ENCODE results near the gene UST.
"Not testable (repeated sequence)": the region's sequence is repeated elsewhere in the genome, so short reads cannot be mapped to it uniquely, and the experiment has no call there.

UST gene

DNA sequence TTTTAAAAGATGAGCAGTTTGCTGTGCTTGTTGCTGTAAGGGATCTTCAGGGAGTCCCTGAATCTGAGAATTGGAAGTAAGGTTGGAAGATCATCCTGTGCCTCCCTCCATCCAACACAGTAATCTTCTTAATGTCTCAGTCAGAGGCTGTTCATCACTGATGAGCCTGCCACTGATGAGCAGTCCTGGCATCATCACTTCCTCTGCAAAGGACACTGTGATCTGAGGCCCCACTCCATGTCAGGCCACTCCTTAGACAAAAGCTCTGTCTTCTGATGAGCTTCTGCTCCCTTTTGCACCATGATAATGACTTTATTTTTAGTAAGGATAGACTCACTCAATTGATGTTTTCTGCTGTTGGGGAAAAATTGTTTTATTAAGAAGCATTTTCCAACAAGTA is 121.0 kb downstream of the UST start:
- Mint-ChIP-seq H3K4me1 (peaks cover 84% of the 10 kb centered on the region), H3K9me3 (peaks cover 2% of the 10 kb centered on the region), H3K27me3 (no peaks in the 10 kb centered on the region), H3K4me3 (peak overlapping the region; percentile 27), H3K36me3 (peaks cover 10% of the 10 kb centered on the region), H3K27ac (peak overlapping the region; percentile 86)
- ATAC-seq, result peak; percentile 40

DNA sequence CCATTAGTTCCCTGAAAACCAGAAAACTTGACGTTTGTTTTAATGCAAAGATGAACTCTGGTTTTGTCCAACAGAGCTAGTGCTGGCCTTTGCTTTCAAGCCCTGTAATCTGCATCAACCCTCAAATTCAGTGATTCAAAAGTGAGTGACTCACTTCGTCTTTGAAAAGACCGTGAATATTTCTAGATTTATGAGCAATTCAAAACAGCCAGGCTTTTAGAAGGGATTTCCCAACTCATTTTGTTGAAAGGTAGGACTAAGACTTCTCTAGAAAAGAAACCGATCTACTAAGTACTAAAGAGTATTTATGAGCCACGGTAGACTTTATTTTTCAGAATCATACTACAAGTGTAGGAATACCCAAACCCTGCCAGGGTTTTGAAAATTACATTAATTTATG is 121.5 kb downstream of the UST start:
- ATAC-seq, result peak; percentile 31
- H3K4me1 Mint-ChIP-seq, result peaks cover 80% of the 10 kb centered on the region

DNA sequence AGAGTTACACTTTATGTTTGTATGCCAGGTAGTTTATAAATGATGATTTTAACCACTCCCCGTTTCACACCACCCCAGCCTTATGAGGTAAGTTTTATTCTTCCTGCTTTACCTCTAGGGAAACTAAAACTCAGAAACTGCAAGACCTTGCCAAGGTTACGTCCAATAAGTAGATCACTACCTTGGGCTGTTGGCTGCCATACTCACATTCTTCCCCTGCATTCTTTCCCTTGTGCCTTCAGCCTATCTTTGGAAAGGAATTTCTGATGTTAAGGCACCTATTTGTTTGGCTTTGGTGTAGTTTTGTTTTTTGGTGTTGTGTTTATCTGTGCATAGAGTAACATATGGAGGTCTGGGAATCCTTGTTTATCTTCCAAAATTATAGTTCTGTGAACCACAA is 122.1 kb downstream of the UST start:
- no peaks in the 10 kb centered on the region for H3K27me3 Mint-ChIP-seq
- peaks cover 5% of the 10 kb centered on the region for H3K36me3 Mint-ChIP-seq
- no peak for ATAC-seq
- peaks cover 74% of the 10 kb centered on the region for H3K4me1 Mint-ChIP-seq
- no peak overlapping the region for H3K4me3 Mint-ChIP-seq
- H3K9me3 Mint-ChIP-seq, result no peaks in the 10 kb centered on the region
- H3K27ac Mint-ChIP-seq, result peak overlapping the region; percentile 86

More for the DNA sequence above, 121.5 kb downstream of the UST start:
- peak overlapping the region; percentile 86 for H3K27ac Mint-ChIP-seq
- no peaks in the 10 kb centered on the region for H3K9me3 Mint-ChIP-seq
- no peaks in the 10 kb centered on the region for H3K27me3 Mint-ChIP-seq
- H3K4me3 Mint-ChIP-seq, result peak overlapping the region; percentile 32
- peaks cover 6% of the 10 kb centered on the region for H3K36me3 Mint-ChIP-seq

DNA sequence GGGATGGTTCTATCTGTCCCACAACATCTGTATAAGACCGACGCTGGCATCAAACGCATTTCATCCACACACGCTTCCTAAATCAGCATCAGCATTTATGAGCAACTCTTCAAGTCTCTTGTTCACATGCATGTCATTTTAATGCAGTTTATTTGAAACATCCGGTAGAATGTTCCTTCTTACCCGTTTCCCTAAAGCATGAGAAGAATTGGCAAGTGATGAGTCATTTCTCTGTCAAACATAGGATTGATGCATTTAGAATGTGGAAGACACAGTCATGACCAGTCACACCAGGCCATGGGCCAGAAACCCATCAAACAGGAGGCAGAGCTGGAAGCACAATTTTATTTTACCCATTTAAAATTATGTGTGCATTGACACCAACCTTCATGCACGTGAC is 122.8 kb downstream of the UST start:
- Mint-ChIP-seq H3K36me3 (peaks cover 5% of the 10 kb centered on the region), H3K4me3 (no peak overlapping the region), H3K4me1 (peaks cover 67% of the 10 kb centered on the region), H3K9me3 (no peaks in the 10 kb centered on the region), H3K27me3 (no peaks in the 10 kb centered on the region), H3K27ac (peak overlapping the region; percentile 86)
- no peak for ATAC-seq

DNA sequence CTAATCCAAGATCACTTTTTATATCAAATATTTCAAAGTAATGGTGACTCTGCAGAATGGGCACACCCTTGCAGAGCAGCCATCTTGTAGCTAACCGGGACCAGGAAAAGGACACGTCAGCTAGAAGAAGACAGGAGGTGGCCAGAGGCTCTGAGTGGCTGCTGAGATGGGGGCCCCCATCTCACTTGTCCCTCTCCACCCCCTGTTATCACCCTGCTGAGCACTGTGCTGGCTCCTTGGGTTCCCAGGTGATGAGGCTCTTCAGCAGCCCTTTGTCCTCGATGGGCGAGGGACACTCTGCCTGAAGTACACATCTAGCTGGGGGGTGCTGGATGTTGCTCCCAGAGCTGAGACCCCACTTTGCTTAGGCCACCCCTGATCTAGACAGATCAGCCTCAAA is 126.3 kb downstream of the UST start:
- peaks cover 5% of the 10 kb centered on the region for H3K36me3 Mint-ChIP-seq
- no peaks in the 10 kb centered on the region for H3K27me3 Mint-ChIP-seq
- no peak for ATAC-seq
- H3K27ac Mint-ChIP-seq, result no peak overlapping the region
- peaks cover 4% of the 10 kb centered on the region for H3K9me3 Mint-ChIP-seq
- H3K4me1 Mint-ChIP-seq, result peaks cover 60% of the 10 kb centered on the region
- no peak overlapping the region for H3K4me3 Mint-ChIP-seq

DNA sequence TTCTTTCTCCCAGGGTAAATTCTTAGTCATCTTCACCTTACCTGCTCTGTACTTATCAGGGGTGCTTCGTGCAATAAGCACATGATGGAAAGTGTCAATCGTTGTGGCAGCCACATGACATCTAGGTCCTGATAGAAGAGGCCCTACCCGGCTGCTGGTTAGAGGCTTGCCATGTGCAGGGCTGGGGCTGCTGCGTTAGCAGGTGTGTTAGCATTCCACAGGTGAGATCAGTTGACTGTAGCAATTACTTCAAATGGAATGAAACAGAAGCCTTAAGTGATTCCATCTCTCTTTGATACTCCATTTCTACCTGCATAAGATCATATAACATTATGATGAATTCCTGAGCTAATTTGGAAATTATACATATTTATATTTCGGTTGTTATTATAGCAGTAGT is 127.0 kb downstream of the UST start:
- no peak for ATAC-seq
- Mint-ChIP-seq H3K27ac (no peak overlapping the region), H3K27me3 (no peaks in the 10 kb centered on the region), H3K4me1 (peaks cover 60% of the 10 kb centered on the region), H3K36me3 (peaks cover 5% of the 10 kb centered on the region), H3K9me3 (peaks cover 4% of the 10 kb centered on the region), H3K4me3 (no peak overlapping the region)

DNA sequence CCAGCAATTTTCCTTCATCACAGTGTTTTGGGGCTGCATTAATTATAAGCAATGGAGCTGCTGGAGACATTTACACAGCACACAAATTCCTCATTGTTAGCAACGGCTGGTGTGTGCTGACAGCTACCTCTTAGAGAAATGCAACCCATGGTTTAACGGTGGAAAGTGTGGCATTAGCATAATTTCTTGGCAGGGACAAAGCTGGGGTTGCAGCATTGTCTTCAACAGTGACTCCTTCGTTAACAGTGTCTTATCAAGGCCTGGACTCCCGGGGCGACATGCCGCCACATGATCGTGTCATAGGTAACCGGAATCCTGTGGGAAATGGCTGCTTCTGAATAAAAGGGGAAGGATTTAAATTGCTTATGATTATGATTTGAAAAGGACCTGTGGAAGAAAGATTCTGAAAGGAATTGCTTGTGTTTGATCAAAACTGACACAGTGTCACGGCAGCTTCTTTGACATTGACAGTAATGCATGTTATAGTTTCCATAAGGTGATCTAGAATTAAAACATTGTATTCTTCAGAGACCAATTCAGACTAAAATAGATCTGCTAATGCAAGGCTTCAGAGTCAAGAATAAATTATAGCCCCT is 128.0 kb downstream of the UST start:
- Mint-ChIP-seq H3K4me1 (peaks cover 58% of the 10 kb centered on the region), H3K9me3 (peaks cover 4% of the 10 kb centered on the region)
- no peak for ATAC-seq

DNA sequence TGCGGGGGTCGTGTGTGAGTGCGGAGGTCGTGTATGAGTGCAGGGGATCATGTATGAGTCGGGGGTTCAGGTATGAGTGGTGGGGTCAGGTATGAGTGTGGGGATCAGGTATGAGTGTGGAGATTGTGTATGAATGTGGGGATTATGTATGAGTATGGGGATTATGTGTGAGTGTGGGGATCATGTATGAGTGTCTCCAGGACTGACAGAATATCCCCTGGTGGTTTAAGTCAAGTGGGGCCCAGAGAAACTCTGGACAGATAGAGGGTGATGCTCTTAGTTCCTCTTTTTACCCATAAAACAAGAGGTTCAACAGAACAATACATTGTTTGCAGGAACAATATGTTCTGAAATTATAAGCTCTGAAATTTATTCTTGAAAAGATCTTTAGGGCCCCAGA is 131.9 kb downstream of the UST start:
- no peak overlapping the region for H3K4me3 Mint-ChIP-seq
- H3K9me3 Mint-ChIP-seq, result peaks cover 4% of the 10 kb centered on the region
- peaks cover 59% of the 10 kb centered on the region for H3K4me1 Mint-ChIP-seq
- H3K27me3 Mint-ChIP-seq, result no peaks in the 10 kb centered on the region
- H3K36me3 Mint-ChIP-seq, result no peaks in the 10 kb centered on the region
- peak; percentile 58 for ATAC-seq
- H3K27ac Mint-ChIP-seq, result no peak overlapping the region

More for the DNA sequence above, 128.0 kb downstream of the UST start:
- Mint-ChIP-seq H3K27ac (no peak overlapping the region), H3K4me3 (no peak overlapping the region), H3K27me3 (no peaks in the 10 kb centered on the region), H3K36me3 (peaks cover 5% of the 10 kb centered on the region)

DNA sequence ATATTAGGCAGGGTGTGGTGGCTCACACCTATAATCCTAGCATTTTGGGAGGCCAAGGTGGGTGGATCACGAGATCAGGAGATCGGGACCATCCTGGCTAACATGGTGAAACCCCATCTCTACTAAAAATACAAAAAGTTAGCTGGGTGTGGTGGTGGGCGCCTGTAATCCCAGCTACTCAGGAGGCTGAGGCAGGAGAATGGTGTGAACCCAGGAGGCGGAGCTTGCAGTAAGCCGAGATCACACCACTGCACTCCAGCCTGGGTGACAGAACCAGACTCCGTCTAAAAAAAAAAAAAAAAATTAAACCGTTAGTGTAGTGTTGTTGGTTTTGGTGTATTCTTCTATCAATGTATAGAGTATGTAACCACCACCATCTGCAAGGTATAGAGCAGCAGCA is 133.9 kb downstream of the UST start:
- not testable (repeated sequence) for H3K36me3 Mint-ChIP-seq, H3K9me3 Mint-ChIP-seq, H3K27me3 Mint-ChIP-seq, ATAC-seq, H3K27ac Mint-ChIP-seq, H3K4me3 Mint-ChIP-seq
- peaks cover 58% of the 10 kb centered on the region for H3K4me1 Mint-ChIP-seq

DNA sequence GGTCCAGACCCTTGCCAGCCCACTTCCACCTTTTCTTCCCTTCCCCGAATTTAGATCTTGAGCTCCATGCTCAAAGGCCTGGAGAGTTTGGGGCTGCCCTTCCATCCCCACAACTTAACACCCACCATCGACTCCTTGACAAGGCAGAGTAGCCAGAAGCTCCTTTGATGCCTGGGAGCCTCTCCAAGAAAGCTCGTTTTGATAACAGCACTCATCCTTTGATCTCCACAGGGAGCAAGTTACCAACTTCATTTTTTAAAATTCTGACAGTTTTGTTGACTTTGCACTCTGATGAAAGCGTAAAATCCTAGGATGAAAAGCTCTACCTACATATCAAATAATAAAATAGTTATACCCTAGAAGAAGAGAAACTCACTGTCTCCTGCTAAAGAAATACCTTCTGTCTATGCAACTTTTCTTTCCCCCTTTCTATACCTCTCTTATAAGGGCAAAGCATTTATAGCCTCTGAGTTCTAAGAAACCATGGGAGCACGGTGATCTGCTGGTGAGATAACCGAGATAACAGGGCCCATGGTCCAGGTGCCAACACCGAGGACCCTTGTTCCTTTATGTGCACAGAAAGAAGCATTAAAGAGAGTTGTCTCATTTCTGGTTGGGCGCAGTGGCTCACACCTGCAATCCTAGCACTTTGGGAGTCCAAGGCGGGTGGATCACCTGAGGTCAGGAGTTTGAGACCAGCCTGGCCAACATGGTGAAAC is 134.9 kb downstream of the UST start:
- H3K36me3 Mint-ChIP-seq, result peaks cover under 1% of the 10 kb centered on the region
- ATAC-seq, result no peak
- H3K4me3 Mint-ChIP-seq, result no peak overlapping the region
- H3K27me3 Mint-ChIP-seq, result no peaks in the 10 kb centered on the region
- H3K9me3 Mint-ChIP-seq, result peaks cover 4% of the 10 kb centered on the region
- H3K27ac Mint-ChIP-seq, result no peak overlapping the region
- H3K4me1 Mint-ChIP-seq, result peaks cover 47% of the 10 kb centered on the region

DNA sequence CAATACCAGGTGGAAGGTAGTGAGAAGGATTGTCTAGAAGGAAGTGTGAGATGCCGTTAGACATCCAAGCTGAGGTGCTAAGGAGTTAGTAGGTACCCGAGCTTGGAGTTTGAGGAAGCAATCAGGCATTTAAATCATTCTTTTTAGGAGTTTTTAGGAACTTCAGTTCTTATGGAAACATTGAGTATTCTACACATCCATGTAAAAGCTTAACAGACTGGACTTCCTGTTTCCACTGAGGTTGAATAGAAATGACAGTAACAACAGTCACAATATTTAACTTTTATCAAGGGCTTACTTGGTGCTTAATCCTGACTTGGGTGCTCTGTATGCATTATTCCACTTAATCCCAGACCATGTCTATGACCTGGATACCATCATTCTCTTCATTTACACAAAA is 136.4 kb downstream of the UST start:
- no peak for ATAC-seq
- Mint-ChIP-seq H3K27ac (no peak overlapping the region), H3K9me3 (no peaks in the 10 kb centered on the region), H3K4me1 (peaks cover 35% of the 10 kb centered on the region), H3K27me3 (no peaks in the 10 kb centered on the region), H3K36me3 (peaks cover 15% of the 10 kb centered on the region), H3K4me3 (no peak overlapping the region)

DNA sequence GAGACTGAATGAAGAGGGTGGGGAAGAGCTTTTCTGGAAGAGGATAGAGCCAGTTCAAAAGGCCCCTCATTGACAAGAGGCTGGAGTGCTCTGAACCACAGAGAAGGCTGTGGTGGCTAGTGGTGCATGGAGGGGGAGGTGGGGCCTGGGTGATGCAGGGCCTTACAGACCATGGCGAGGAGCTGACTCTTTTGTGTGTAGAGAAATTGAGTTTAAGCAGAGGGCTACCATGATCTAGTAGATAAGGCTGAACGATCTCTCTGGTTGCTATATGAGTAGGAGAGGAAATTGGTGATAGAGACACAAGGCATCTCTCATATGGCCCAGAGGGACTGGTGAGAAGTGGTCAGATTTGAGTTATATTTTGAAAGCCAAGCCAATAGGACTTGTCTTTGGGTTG is 137.6 kb downstream of the UST start:
- no peak overlapping the region for H3K27ac Mint-ChIP-seq
- H3K36me3 Mint-ChIP-seq, result peaks cover 17% of the 10 kb centered on the region
- no peak overlapping the region for H3K4me3 Mint-ChIP-seq
- H3K9me3 Mint-ChIP-seq, result no peaks in the 10 kb centered on the region
- peaks cover 24% of the 10 kb centered on the region for H3K4me1 Mint-ChIP-seq
- H3K27me3 Mint-ChIP-seq, result no peaks in the 10 kb centered on the region
- peak; percentile 94 for ATAC-seq

DNA sequence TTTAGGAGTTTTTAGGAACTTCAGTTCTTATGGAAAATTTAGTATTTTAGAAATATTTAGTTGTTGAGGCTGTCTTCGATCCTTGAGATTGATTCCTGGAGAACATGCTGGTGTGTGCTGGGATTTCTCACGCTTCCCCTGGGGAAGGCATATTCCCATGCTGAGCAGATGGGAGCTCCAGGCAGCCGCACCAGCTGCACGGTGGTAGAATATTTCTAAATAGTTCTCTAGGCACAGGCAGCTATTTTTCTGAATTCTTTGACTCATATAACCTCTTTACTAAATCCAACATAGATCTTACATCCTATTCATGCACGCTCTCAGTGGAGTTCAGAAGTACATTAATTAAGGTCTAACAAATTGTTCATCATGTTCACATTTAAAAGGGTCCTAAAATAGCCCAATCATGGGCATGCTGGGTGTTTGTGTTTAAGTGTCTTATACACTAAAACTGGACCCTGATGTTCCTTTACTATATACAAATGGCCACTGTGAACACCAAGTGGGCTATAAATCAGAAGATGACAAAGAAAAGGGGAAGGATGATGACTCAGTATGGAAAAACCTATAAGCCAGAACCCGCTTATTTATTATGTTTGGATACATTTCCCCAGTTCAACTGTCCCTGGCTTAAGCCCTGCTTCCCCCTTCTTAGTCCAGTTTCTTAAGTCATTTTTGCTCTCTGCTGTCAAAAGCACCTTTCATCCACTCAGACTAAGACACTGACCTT is 138.5 kb downstream of the UST start:
- Mint-ChIP-seq H3K36me3 (peaks cover 23% of the 10 kb centered on the region), H3K27ac (no peak overlapping the region), H3K4me1 (peaks cover 30% of the 10 kb centered on the region), H3K9me3 (no peaks in the 10 kb centered on the region), H3K4me3 (no peak overlapping the region), H3K27me3 (no peaks in the 10 kb centered on the region)
- no peak for ATAC-seq

DNA sequence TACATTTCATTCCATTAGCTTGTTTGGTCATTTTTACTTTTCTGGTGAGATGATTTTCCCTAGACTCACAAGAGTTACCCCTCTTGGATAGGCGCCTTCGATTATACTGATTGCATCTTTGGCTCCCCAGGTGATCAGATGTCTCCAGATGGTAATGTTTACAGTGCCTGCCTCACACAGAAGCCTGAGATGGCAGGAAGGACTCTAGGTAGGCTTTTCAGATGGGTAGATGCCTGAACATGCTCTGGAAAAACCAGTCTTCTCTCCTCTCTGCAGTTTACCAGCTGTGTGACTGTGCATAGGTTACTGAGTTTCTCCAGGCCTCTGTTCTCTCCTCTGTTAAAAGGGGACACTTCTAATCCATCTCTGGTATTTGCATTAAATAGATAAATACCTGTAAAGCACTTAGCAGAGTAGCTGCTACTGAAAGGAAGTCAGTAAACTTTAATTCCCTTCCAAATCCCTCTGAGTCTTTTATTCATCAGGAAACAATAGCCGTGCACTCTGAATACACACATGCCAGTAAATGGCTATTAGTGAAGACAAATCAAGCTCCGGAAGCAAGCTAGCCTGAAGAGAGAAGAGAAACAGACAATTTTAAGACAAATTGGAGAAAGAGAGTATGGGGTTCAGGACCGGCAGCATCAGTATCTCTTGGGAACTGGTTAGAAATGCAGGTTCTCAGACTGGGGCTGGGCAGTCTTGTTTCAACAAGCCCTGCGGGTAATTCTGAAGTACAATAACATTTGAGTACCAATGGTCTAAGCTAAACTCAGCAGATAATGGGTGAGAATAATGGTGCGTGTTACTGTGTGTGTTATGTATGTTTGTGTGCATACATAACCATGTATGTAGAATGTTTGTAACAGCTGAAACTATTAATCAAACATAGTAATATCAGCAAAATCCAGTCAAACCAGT is 139.4 kb downstream of the UST start:
- H3K27me3 Mint-ChIP-seq, result no peaks in the 10 kb centered on the region
- H3K36me3 Mint-ChIP-seq, result peaks cover 29% of the 10 kb centered on the region
- no peak overlapping the region for H3K4me3 Mint-ChIP-seq
- H3K4me1 Mint-ChIP-seq, result peaks cover 30% of the 10 kb centered on the region
- no peak for ATAC-seq
- no peak overlapping the region for H3K27ac Mint-ChIP-seq
- H3K9me3 Mint-ChIP-seq, result no peaks in the 10 kb centered on the region

DNA sequence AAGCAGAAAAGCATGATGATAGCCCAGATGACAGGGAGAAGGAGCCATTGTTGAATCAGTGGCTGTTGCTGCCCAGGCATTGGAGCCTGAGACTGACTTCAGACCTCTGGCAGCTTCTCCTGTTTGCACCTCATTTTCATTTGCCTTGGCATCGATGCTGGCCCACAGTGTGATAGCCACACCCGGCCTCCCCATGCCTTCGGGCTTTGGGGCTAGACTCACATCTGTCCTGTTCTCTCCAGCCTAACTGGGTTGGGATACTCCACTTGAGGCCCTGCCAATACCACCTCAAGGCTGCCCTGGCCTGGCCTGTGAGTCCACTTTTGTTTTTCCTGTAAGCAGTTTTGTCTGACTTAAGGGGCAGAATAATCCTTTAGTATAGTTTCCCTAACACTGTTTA is 140.4 kb downstream of the UST start:
- Mint-ChIP-seq H3K4me3 (no peak overlapping the region), H3K9me3 (no peaks in the 10 kb centered on the region), H3K27me3 (no peaks in the 10 kb centered on the region), H3K27ac (no peak overlapping the region), H3K36me3 (peaks cover 30% of the 10 kb centered on the region), H3K4me1 (peaks cover 21% of the 10 kb centered on the region)
- no peak for ATAC-seq

All from stimulated activated memory B cell treated with anti-CD40 and anti-IgM and Interleukin-4, amounts not matched to agents 10 μg/mL and 1 μg/mL and 100 μg/mL, for 72 hours (primary cell).